Stomach (tissue), 19 donors: ENCODE data around the gene PPARGC1A. TPM values are rescaled to one million over a fixed set of nuclear protein-coding genes. Genes with fewer than 3 reads are reported as not detected.

ENCODE experiments used
- DNase-seq, 2 donors: peaks; one replicate each; pipeline versions ENCODE4 v3.0.0 to v3.0.0-alpha.2; 2013 to 2019
- H3K27ac ChIP-seq, 5 donors: fragments of 200-600 bp in 4 of 5; sonication (generic) in 4 of 5; one replicate each; pipeline ENCODE4 v1.5.1; 2013 to 2019; ENCODE audit warnings: mild to moderate bottlenecking in 1 of 5, moderate library complexity in 1 of 5
- H3K27me3 ChIP-seq, 3 donors: fragments of 200-600 bp; sonication (generic); one replicate each; pipeline ENCODE4 v1.5.1; 2017 to 2019; ENCODE audit warnings: mixed run types in 1 of 3
- H3K36me3 ChIP-seq, 4 donors: fragments of 200-600 bp; sonication (generic); 1 replicate in 3 of 4; 2 replicates in 1 of 4; pipeline ENCODE4 v1.5.1; 2016 to 2019
- H3K4me1 ChIP-seq, 4 donors: fragments of 200-600 bp; sonication (generic); one replicate each; pipeline ENCODE4 v1.5.1; 2016 to 2019
- H3K4me3 ChIP-seq, 4 donors: fragments of 200-600 bp; sonication (generic) in 3 of 4; one replicate each; pipeline ENCODE4 v1.5.1; 2016 to 2019; ENCODE audit warnings: mild to moderate bottlenecking in 1 of 4
- H3K9me3 ChIP-seq, 4 donors: fragments of 200-600 bp; sonication (generic); one replicate each; pipeline ENCODE4 v1.5.1; 2016 to 2019
- EP300 ChIP-seq: sonication (generic); formaldehyde crosslinking; IDR thresholded peaks from one replicate; pipeline ENCODE4 v1.6.1; 2017; ENCODE audit warnings: antibody characterized with exemption
- POLR2A ChIP-seq, 4 donors: fragments of 450-650 bp; IDR thresholded peaks; one replicate each; pipeline ENCODE4 v1.6.1; 2016; ENCODE audit warnings: antibody characterized with exemption in 4 of 4, control low read depth in 2 of 4, mild to moderate bottlenecking in 1 of 4, moderate library complexity in 1 of 4
- POLR2AphosphoS5 ChIP-seq, 3 donors: sonication (generic); formaldehyde crosslinking; IDR thresholded peaks; one replicate each; pipeline ENCODE4 v1.6.1; 2016; ENCODE audit warnings: antibody characterized with exemption in 3 of 3
- WGBS, 5 donors: extraction: QIAGEN DNeasy Blood & Tissue Kit in 3 of 5; methylation state at CpG; one replicate each; pipeline versions ENCODE4 v1.1.5 to v1.1.7; 2013 to 2018; 5-methylcytosine and 5-hydroxymethylcytosine counted together
- intact Hi-C: fragments of 100-400 bp; cut with DNase I; formaldehyde crosslinking; loops from one replicate; pipeline ENCODE4 v1.15.1; 2023; ENCODE audit warnings: low total_unique reads
- long read RNA-seq, 10 donors: transcript quantifications; one replicate each; lab custom pipeline, GENCODE V29; 2026
- polyA plus RNA-seq, 3 donors: library from polyadenylated mRNA; stranded (reverse); fragments of 200-250 nt; gene quantifications; one replicate each; pipeline ENCODE4 v1.2.3, GENCODE V29; 2013
- total RNA-seq, 5 donors: library from RNA; depleted of rRNA; stranded (reverse); fragments of >200 nt; gene quantifications; one replicate each; pipeline versions ENCODE4 v1.1.0 to v1.2.3, GENCODE V29; 2014 to 2016
- TF ChIP-seq, protein P1 (sequence below), 7 experiments: fragments of 450-650 bp in 4 of 7; fragments of 200-600 bp in 3 of 7; sonication (generic) in 3 of 7; IDR thresholded peaks; one replicate each; pipeline ENCODE4 v1.5.1; 2016 to 2019; ENCODE audit warnings: antibody characterized with exemption in 7 of 7, control low read depth in 2 of 7, mild to moderate bottlenecking in 1 of 7
- donor health status: healthy with polysubstance abuse.
- donor health status: Bipolar disorder and iron deficiency.
- donor health status: healthy.

Gene PPARGC1A, protein sequence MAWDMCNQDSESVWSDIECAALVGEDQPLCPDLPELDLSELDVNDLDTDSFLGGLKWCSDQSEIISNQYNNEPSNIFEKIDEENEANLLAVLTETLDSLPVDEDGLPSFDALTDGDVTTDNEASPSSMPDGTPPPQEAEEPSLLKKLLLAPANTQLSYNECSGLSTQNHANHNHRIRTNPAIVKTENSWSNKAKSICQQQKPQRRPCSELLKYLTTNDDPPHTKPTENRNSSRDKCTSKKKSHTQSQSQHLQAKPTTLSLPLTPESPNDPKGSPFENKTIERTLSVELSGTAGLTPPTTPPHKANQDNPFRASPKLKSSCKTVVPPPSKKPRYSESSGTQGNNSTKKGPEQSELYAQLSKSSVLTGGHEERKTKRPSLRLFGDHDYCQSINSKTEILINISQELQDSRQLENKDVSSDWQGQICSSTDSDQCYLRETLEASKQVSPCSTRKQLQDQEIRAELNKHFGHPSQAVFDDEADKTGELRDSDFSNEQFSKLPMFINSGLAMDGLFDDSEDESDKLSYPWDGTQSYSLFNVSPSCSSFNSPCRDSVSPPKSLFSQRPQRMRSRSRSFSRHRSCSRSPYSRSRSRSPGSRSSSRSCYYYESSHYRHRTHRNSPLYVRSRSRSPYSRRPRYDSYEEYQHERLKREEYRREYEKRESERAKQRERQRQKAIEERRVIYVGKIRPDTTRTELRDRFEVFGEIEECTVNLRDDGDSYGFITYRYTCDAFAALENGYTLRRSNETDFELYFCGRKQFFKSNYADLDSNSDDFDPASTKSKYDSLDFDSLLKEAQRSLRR
- total RNA-seq: 100 to 1,000 TPM in 1 of 5 donors, 10 to 100 TPM in 4; 11.0 to 230 (median 32.1) TPM
- polyA plus RNA-seq: 1 to 10 TPM; 2.0 to 3.2 (median 2.9) TPM
- long read RNA-seq, donor 1: 0 reads
- long read RNA-seq, donor 2: 0 reads
- long read RNA-seq, donor 3, partial matches to known transcripts: 0 of 2 reads
- long read RNA-seq, donor 3, other reads (novel, unspliced or antisense): 0 of 2 reads
- long read RNA-seq, donor 4: 0 reads
- long read RNA-seq, donor 5: 0 reads
- long read RNA-seq, donor 6: 0 reads
- long read RNA-seq, donor 7, partial matches to known transcripts: 0 of 1 reads
- long read RNA-seq, donor 7, other reads (novel, unspliced or antisense): 0 of 1 reads
- long read RNA-seq, donor 8: 0 reads
- long read RNA-seq, donor 9: 0 reads
- long read RNA-seq, donor 10: 0 reads

- intact Hi-C loops: no loop called here
- peak; percentile 70 to 88 for DNase-seq
- peaks cover 4 to 36% (median 18%) of the 10 kb centered on the region in 4 donors for H3K4me1 ChIP-seq
- no peaks in the 10 kb centered on the region for H3K36me3 ChIP-seq
- no peaks in the 10 kb centered on the region for H3K27me3 ChIP-seq
- 0 to 4% (median 1%) methylated on average over 10 of the region's 10 CpGs for WGBS, 5 donors
- peak within 1 kb of the TSS; percentile 46 to 52 (median 52) for H3K4me3 ChIP-seq
- TF ChIP-seq POLR2AphosphoS5 (IDR thresholded peaks at IDR 0.05) (peak; percentile 5 to 78 (median 62)), EP300 (no peak), POLR2A (IDR thresholded peaks at IDR 0.05) (peak in 1 of 4 donors; percentile 30)
- TF ChIP-seq, protein P1, sequence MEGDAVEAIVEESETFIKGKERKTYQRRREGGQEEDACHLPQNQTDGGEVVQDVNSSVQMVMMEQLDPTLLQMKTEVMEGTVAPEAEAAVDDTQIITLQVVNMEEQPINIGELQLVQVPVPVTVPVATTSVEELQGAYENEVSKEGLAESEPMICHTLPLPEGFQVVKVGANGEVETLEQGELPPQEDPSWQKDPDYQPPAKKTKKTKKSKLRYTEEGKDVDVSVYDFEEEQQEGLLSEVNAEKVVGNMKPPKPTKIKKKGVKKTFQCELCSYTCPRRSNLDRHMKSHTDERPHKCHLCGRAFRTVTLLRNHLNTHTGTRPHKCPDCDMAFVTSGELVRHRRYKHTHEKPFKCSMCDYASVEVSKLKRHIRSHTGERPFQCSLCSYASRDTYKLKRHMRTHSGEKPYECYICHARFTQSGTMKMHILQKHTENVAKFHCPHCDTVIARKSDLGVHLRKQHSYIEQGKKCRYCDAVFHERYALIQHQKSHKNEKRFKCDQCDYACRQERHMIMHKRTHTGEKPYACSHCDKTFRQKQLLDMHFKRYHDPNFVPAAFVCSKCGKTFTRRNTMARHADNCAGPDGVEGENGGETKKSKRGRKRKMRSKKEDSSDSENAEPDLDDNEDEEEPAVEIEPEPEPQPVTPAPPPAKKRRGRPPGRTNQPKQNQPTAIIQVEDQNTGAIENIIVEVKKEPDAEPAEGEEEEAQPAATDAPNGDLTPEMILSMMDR (IDR thresholded peaks at IDR 0.05): no peak
- peak within 1 kb of the TSS; percentile 75 to 80 (median 77) for H3K27ac ChIP-seq
- H3K9me3 ChIP-seq: no peaks in the 10 kb centered on the region
Observed at GRCh38 chr4:23889814-23890341, at the start of gene PPARGC1A. Gene PPARGC1A, minus strand, starts transcription at chr4:23890047. Its CDS starts 90 bp downstream, at chr4:23889957.

GRCh38 chr4:23938796-23939195, 48.9 kb upstream of the PPARGC1A start:
- Histone ChIP-seq H3K27me3 (no peaks in the 10 kb centered on the region), H3K9me3 (no peaks in the 10 kb centered on the region), H3K27ac (no peak overlapping the region), H3K4me3 (no peak overlapping the region), H3K36me3 (no peaks in the 10 kb centered on the region), H3K4me1 (peaks cover 11 to 20% (median 14%) of the 10 kb centered on the region in 4 donors)
- 75 to 93% (median 82%) methylated on average over 1 of the region's 1 CpG for WGBS, 5 donors
- DNase-seq: no peak
- TF ChIP-seq, protein P1 (IDR thresholded peaks at IDR 0.05): no peak
- no peak for TF ChIP-seq POLR2A (IDR thresholded peaks at IDR 0.05)
- no peak for TF ChIP-seq POLR2AphosphoS5 (IDR thresholded peaks at IDR 0.05)
- no peak for TF ChIP-seq EP300
- intact Hi-C loops: no loop called here

GRCh38 chr4:23937173-23937572, 47.3 kb upstream of the PPARGC1A start:
- intact Hi-C loops: no loop called here
- Histone ChIP-seq H3K27ac (no peak overlapping the region), H3K36me3 (no peaks in the 10 kb centered on the region), H3K4me1 (peaks cover 11 to 36% (median 26%) of the 10 kb centered on the region in 4 donors), H3K4me3 (no peak overlapping the region), H3K27me3 (no peaks in the 10 kb centered on the region), H3K9me3 (no peaks in the 10 kb centered on the region)
- TF ChIP-seq POLR2AphosphoS5 (IDR thresholded peaks at IDR 0.05): no peak
- no peak for TF ChIP-seq POLR2A (IDR thresholded peaks at IDR 0.05)
- 45 to 64% (median 53%) methylated on average over 2 of the region's 2 CpGs for WGBS, 5 donors
- no peak for DNase-seq

DNA sequence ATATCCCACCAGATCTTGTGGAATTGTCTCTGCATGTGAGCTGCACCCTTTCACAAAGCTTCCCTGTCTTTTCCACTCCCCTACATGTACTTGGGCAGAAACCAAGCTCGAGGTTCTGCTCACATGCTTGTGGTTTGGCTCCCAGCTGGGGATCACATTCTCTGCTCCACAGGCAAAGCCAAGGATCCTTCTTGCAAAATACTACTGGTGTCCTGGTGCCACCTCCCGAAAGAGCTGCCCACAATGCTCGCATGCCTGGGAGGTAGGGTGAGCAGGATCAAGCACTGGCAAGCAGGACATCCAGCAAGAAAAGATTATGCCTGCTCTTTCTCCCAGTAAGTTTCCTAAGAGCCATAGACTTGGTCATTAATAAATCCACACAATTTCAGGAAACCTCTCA, 45.1 kb upstream of the PPARGC1A start:
- WGBS, 5 donors: 7 to 25% (median 17%) methylated on average over 3 of the region's 3 CpGs
- H3K4me3 ChIP-seq: no peak overlapping the region
- intact Hi-C loops: no loop called here
- no peaks in the 10 kb centered on the region for H3K36me3 ChIP-seq
- no peaks in the 10 kb centered on the region for H3K27me3 ChIP-seq
- H3K4me1 ChIP-seq: peaks cover 11 to 52% (median 40%) of the 10 kb centered on the region in 4 donors
- no peaks in the 10 kb centered on the region for H3K9me3 ChIP-seq
- TF ChIP-seq EP300 (peak; percentile 28), POLR2AphosphoS5 (IDR thresholded peaks at IDR 0.05) (peak; percentile 50 to 76 (median 50)), POLR2A (IDR thresholded peaks at IDR 0.05) (no peak)
- TF ChIP-seq, protein P1 (IDR thresholded peaks at IDR 0.05): no peak
- peak overlapping the region in 3 of 5 donors; percentile 8 to 34 (median 22) for H3K27ac ChIP-seq
- peak in 1 of 2 donors; percentile 75 for DNase-seq
